ENCODE results near the gene ASAP3. TPM values are rescaled to one million over a fixed set of nuclear protein-coding genes. Genes with fewer than 3 reads are reported as not detected.
A peak's percentile ranks its signal among the peaks of the same experiment; 100 is the strongest.

ASAP3 gene
- total and polyA plus RNA-seq, 2 experiments from 2014 or later, result 62.0 to 157 TPM

GRCh38 chr1:23427550-23427949 lies 56.4 kb downstream of the ASAP3 start:
- Histone ChIP-seq H3K27ac (no peak overlapping the region), H3K27me3 (no peaks in the 10 kb centered on the region), H3K36me3 (peaks cover 22% of the 10 kb centered on the region), H3K4me3 (no peak overlapping the region), H3K4me1 (ENCODE audit: low read depth) (peaks cover 16% of the 10 kb centered on the region), H3K9me3 (ENCODE audit: low read depth) (no peaks in the 10 kb centered on the region)
- DNase-seq (ENCODE audit: low read depth in 1 of 2, low spot score in 1 of 2), result no peak
- no peak for TF ChIP-seq CTCF (IDR thresholded peaks at IDR 0.05; ENCODE audit: low read depth, low read length)

GRCh38 chr1:23426828-23427227 lies 57.2 kb downstream of the ASAP3 start:
- DNase-seq (ENCODE audit: low read depth in 1 of 2, low spot score in 1 of 2), result no peak
- no peak for TF ChIP-seq CTCF (IDR thresholded peaks at IDR 0.05; ENCODE audit: low read depth, low read length)

GRCh38 chr1:23425193-23425494 lies 58.8 kb downstream of the ASAP3 start:
- Histone ChIP-seq H3K27ac (peak overlapping the region; percentile 95), H3K36me3 (peaks cover 6% of the 10 kb centered on the region), H3K4me3 (peak overlapping the region; percentile 52), H3K9me3 (ENCODE audit: low read depth) (no peaks in the 10 kb centered on the region), H3K27me3 (no peaks in the 10 kb centered on the region), H3K4me1 (ENCODE audit: low read depth) (peaks cover 28% of the 10 kb centered on the region)
- TF ChIP-seq CTCF (IDR thresholded peaks at IDR 0.05; ENCODE audit: low read depth, low read length), result no peak
- no peak for DNase-seq (ENCODE audit: low read depth in 1 of 2, low spot score in 1 of 2)

More at GRCh38 chr1:23426828-23427227, 57.2 kb downstream of the ASAP3 start:
- H3K9me3 ChIP-seq (ENCODE audit: low read depth), result no peaks in the 10 kb centered on the region
- H3K36me3 ChIP-seq, result peaks cover 15% of the 10 kb centered on the region
- no peak overlapping the region for H3K4me3 ChIP-seq
- peaks cover 23% of the 10 kb centered on the region for H3K4me1 ChIP-seq (ENCODE audit: low read depth)
- H3K27ac ChIP-seq, result no peak overlapping the region
- H3K27me3 ChIP-seq, result no peaks in the 10 kb centered on the region

GRCh38 chr1:23424293-23425192 lies 59.4 kb downstream of the ASAP3 start, which contains the start of gene TCEA3:
TCEA3 (minus strand) TSS chr1:23424748; CDS start chr1:23424633, 115 bp downstream.
- H3K27ac ChIP-seq, result peak within 1 kb of the TSS; percentile 95
- H3K9me3 ChIP-seq (ENCODE audit: low read depth), result no peaks in the 10 kb centered on the region
- no peak for TF ChIP-seq CTCF (IDR thresholded peaks at IDR 0.05; ENCODE audit: low read depth, low read length)
- peak within 1 kb of the TSS; percentile 52 for H3K4me3 ChIP-seq
- peaks cover 28% of the 10 kb centered on the region for H3K4me1 ChIP-seq (ENCODE audit: low read depth)
- peak; percentile 52 to 88 for DNase-seq (ENCODE audit: low read depth in 1 of 2, low spot score in 1 of 2)
- no peaks in the 10 kb centered on the region for H3K36me3 ChIP-seq
- H3K27me3 ChIP-seq, result no peaks in the 10 kb centered on the region

GRCh38 chr1:23423415-23424292 lies 60.3 kb downstream of the ASAP3 start:
- Histone ChIP-seq H3K27me3 (no peaks in the 10 kb centered on the region), H3K4me3 (peak overlapping the region; percentile 52), H3K9me3 (ENCODE audit: low read depth) (no peaks in the 10 kb centered on the region), H3K36me3 (no peaks in the 10 kb centered on the region), H3K27ac (peak overlapping the region; percentile 95), H3K4me1 (ENCODE audit: low read depth) (peaks cover 36% of the 10 kb centered on the region)
- no peak for TF ChIP-seq CTCF (IDR thresholded peaks at IDR 0.05; ENCODE audit: low read depth, low read length)
- DNase-seq (ENCODE audit: low read depth in 1 of 2, low spot score in 1 of 2), result peak in 1 of 2 donors; percentile 59
